Stimulated activated CD4-positive, alpha-beta T cell treated with anti-CD3 and anti-CD28 coated beads, Interleukin-12 subunit alpha, Interleukin-12 subunit beta, amount 100 ng/mL, for 24 hours (primary cell): ENCODE results near the gene EXOC5.
"Not testable (repeated sequence)": the region's sequence is repeated elsewhere in the genome, so short reads cannot be mapped to it uniquely, and the experiment has no call there.

Source experiments
- DNase-seq, 2 experiments: peaks; one replicate each; pipeline ENCODE4 v3.0.0-alpha.2; 2020; ENCODE audit warnings: low read depth in 2 of 2

EXOC5 gene

GRCh38 chr14:57268161-57269069, at the start of gene EXOC5, which contains the start of gene AP5M1:
TSS of gene EXOC5 (minus strand) at chr14:57268905. CDS start at chr14:57268648, 257 bp downstream.
TSS of gene AP5M1 (plus strand) at chr14:57268971. CDS start at chr14:57269315, 344 bp downstream.
- DNase-seq: peak; percentile 82 to 87

DNA sequence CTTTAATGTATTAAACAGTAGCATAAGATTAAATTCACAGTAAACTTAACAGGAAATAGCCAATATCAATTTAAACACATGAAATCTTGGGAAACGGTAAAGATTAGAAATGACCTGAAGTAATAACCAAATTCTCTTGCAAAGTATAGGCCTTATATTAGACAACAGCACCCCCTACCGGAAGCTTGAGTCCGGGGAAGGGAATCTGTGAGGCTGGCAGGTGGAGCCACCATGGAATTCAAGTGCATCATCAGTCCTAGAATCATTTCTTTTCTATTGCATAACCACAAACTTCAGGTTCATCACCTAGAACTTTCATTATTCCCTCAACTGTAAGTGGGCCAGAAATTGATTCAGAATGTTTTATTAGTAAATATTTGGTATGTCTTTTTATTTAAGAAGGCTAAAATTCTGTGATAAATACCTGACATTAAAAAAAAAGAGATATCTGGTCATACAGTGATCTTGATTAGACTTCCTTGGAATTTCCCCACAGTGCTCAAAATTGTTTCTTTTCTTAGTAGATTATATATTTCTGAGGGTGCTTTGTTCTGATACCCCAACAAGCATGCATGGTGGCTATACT, 48.6 kb upstream of the EXOC5 start:
- peak; percentile 29 to 68 for DNase-seq

GRCh38 chr14:57314396-57315089, 45.8 kb upstream of the EXOC5 start:
- DNase-seq: no peak

DNA sequence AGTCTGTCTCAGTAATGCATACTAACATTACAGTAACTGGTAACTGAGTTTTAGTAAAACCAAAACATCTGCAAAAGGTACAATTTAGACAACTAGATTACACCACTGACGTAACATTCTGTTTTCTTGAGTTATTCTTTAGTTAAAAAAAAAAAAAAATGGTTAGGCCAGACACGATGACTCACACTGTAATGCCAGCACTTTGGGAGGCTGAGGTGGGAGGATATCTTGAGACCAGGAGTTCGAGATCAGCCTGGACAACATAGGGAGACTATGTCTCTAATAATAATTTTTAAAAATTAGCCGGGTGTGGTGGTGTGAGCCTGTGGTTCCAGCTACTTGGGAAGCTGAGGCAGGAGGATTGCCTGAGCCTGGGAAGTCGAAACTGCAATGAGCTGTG, 34.2 kb upstream of the EXOC5 start:
- no peak for DNase-seq

DNA sequence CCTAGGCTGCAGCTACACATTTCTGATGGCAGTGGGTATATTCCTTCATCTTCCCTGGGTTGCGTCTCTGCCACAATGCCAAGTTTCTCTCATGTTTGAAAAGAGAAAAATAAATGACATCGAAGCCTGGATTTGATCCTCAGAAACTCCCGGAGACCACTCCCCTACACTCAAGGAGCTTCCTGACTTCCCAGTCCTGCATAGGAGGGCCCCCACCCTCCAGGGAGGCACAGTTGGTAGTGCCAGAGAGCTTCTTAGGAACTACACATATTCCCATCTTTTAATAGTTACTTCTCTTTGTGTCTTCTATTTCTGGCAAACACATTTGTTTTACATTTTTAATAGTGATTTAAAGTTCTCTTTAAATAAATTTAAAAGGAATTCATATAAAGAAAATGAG, 30.8 kb upstream of the EXOC5 start:
- no peak for DNase-seq

GRCh38 chr14:57297852-57298251, 29.1 kb upstream of the EXOC5 start:
- no peak for DNase-seq

- no peak for DNase-seq
Observed at GRCh38 chr14:57295239-57295638, 26.5 kb upstream of the EXOC5 start.

DNA sequence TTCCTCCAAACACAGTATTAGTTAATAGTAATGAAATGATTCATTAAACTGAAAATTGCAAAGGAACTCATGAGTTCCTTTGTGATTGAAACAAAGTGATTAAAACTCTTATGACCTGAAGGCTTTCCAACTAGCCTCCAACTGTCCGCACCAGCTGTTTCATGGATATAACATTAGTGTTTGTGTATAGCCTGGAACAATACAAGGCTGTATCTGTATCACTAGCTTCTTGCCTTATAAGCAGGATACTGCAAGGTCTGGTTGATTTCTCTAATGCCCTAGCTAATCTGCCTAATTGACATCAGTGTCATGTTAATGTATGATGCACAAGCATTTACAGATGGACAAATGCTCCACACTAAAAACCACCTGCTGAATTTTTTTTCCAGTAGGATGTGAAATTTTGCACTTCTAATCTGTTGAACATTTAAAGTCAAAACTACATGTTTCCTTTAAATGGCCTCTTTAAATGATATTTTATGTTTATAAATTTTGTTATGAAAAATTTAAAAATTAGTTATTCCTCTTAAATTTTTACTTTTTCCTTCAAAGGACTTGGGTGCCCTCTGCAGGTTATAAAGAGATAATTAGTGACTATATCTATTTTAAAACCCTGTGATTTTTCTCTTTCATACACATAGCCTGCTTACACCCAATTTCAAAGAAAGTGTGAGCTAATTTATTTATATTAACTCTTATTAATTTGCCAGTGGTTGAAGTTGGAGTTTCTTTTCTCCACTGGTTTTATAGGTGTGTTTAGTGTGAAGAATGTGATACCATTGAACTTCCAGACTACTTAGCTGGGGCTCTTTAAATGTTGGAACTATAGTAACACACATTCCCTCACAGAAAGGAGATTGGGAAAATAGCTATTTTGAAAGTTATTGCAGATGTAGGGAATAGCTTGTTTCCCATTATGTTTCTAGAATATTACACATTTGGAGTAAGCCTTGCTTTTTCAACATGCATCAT, 25.4 kb upstream of the EXOC5 start:
- no peak for DNase-seq

DNA sequence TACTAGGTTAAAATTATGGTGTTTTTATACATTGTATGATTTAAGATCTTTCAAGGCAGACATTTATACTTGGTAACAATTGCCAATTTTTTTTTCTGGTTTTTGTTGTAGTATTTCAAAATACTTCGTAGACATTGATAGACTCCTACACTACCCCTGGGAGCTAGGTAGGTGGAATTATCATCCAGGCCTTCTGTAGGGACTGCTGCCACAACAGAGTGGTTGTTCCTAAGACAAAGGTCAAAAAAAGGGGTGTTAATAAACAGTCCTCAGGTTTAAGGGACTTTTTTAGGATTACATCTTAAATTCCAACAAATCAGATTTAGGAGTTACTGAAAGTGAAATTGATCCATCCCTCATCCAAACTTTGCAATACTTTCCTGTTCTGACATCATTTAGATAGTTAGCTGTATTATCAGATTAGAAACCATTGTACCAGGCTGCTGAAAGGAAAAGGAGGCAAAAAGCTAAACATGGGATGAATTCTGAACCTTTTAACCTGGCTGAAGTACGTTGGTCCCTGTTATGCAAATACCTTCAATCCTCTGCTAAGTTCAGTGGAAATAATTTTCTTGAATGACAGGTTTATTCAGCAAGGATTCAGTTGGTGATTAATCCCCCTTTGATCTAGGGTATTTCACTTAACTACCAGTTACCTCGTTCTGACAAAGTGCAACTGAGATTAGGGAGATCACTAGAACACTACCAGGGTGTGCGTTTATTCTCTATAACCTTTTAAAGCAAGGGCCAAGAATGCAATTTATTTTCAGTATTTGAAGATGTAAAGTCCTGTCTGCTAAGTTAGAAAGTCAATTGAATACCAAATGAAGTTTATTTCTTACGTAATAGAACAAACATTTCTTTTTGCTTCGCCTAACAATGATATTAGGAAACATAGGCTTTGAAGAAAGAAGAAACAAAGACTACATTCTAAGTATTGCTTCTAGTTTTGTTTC, 23.3 kb upstream of the EXOC5 start:
- DNase-seq: no peak

- DNase-seq: no peak
Observed at GRCh38 chr14:57290751-57291150, 22.0 kb upstream of the EXOC5 start.

GRCh38 chr14:57287745-57288144, 19.0 kb upstream of the EXOC5 start:
- DNase-seq: no peak

- no peak for DNase-seq
Observed at GRCh38 chr14:57277062-57277461, 8.4 kb upstream of the EXOC5 start.

DNA sequence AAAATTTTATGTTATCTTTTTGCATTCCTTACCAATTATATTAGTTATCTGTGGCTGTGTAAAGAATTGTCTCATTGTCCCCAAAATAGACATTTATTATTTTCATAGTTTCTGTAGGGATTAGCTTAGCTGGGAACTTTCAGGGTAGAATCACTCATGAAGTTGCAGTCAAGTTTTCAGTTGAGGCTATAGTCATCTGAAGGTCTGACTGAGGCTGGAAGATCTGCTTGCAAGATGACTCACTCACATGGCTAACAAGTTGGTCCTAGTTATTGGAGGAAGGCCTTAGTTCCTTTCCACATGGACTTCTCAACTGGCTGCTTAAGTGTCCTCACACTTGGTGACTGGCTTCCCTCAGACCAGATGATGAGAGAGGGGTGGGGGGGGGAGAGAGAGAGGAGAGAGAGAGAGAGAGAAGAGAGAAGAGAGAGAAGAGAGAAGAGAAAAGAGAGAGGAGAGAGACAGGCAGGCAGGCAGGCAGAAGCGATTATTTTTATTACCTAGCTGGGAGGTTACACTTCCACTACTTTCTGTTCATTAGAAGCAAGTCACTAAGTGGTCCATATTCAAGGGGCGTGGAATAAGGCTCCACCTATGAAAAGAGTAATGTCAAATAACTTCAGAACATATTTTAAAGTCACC, 6.4 kb upstream of the EXOC5 start:
- no peak for DNase-seq

DNA sequence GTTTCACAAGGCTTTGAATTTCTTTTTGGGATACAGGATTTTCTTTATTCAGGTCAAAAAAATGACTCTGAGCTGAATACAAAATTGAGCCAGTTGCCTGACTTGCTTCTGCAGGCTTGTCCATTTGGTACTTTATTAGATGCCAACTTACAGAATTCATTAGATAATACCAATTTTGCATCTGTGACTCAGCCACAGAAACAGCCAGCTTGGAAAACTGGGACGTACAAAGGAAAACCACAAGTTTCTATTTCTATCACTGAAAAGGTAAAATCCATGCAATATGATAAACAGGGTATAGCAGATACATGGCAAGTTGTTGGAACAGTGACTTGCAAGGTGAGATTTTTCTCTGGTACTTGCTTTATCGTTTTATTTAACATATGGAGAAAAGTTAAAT, 5.8 kb upstream of the EXOC5 start:
- no peak for DNase-seq

DNA sequence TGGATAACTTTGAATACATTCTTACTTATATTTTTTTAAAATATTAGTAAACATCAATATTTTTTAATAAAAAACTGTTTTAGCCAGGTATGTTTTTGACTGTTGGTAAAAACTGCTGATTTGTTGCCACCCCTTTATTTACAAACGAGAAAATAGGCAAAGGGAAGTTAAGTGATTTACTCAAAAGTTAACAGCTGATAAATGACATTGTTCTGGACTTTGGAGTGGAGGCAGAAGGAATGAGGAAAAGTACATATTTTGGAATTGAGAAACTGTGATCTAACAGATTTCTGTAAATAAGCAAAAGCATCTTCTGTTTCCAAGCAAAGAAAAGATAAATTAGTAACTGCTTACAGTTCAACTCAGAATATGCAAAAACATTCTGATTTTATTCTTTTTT, 4.5 kb upstream of the EXOC5 start:
- DNase-seq: no peak

DNA sequence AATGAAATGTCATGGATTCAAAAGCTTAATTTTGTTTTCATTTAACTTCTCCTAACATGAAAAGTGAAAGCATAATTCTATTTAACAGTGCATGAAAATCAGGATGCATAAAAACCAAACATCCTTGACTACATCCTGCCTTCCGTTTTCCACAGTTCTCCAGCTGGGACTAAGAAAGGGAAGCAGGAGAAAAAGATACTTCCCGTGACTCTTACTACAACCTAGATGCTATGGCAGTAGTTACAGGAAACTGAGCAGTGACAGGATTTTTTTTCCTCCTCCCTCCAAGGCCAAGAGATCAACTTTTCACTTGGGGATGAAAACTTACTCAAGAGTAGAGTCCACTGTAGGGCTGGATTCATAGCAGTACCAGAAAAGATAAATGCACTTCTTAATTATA, 2.6 kb downstream of the EXOC5 start:
- no peak for DNase-seq

DNA sequence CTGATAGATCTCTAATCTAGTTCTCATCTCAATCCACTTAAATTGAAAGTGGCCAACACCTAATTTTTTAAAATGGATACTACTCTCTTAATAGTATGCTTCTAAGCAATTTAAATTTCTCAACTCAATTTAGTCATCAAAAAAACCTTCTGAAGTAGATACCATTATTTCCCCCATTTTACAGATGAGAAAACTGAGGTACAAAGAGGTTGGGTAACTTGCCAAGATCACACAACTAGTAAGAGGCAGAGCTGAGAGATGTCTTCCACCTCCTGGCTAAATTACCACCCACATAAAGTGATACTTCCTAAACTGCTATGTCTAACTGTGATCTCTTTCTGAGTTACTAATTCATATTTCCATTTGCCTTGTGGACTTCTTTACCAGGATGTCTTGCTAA, 6.6 kb downstream of the EXOC5 start:
- no peak for DNase-seq

DNA sequence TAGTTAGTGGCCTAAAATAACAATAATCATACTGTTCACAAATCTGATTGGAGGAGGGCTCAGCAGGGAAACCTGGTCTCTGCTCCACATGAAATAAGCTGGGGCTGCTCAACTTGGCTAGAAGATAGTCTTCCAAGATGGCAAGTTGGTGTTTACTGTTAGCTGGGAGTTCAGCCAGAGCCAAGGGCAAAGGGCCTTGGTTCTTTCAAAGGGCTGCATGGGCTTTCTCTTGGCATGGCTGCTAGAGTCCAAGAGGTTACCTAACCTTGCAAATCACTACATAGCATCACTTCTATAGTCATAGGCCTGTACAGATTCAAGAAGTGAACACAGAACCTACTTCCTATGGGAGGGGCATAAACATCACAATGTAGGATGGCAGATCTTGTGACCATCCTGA, 7.1 kb downstream of the EXOC5 start:
- no peak for DNase-seq

DNA sequence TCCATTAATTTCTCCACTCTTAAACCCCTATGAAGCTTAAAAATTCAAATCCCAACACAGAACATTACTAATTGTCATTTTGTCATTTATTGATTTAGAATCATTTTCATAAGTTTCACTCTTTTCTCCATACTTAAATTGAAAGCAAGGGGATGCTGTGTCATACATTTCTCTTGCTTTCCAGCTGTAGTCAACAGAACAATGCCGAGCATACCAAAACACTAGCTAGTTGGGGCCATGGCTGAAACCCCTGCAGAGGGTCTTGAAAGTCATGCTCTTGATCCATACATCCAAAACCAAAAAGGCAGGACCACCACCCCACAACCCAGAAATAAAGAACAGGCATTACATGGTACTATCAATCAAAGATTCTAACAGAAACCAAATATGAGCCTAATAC, 9.0 kb downstream of the EXOC5 start:
- no peak for DNase-seq

GRCh38 chr14:57258221-57258620, 10.5 kb downstream of the EXOC5 start:
- DNase-seq: not testable (repeated sequence)
